OCI-LY1 (cell line): ENCODE data around the gene NKTR.

Experiments used
- EZH2 ChIP-seq: fragments of 200-600 bp; sonication (generic), shearing (Covaris generic); IDR thresholded peaks from 2 replicates; pipeline ENCODE4 v1.8.0; 2017; ENCODE audit warnings: borderline replicate concordance, mixed run types, mild to moderate bottlenecking, antibody characterized with exemption, low read length, moderate library complexity, mixed read lengths
- TF ChIP-seq, protein P1 (sequence below): fragments of 200-600 bp; sonication (generic), shearing (Covaris generic); IDR thresholded peaks from 2 replicates; pipeline ENCODE4 v1.5.1; 2017; ENCODE audit warnings: mild to moderate bottlenecking, antibody characterized with exemption, low read length, moderate library complexity, mixed read lengths

DNA sequence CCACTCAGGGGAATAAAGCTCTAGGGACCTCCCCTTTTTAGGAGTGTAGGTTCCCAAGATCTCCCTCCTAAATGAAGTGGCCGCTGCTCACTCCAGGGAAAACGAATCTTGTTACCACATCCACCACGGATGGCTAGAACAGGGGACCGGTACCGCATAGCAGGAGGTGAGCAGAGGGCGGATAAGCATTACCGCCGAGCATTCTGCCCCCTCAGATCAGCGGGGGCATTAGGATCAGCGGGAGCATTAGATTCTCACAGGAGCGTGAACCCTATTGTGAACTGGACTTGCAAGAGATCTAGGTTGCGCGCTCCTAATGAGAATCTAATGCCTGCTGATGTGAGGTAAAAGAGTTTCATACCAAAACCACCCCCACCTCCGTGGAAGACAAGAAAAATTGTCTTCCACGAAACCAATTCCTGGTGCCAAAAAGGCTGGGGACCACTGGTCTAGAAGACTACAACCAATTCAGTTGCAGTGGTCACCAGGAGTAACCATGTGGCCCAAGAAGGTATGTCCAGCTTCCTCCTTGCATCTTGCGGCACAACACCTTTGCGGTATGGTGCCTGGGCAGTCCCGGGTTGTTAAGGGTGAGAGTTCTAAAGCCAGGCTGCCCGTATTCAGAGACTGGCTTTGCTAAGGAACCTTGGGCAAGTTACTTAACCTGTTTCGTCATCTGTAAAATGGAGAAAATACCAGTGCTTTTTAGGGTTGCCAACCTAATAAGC lies 10.9 kb upstream of the NKTR start:
- TF ChIP-seq, protein P1, sequence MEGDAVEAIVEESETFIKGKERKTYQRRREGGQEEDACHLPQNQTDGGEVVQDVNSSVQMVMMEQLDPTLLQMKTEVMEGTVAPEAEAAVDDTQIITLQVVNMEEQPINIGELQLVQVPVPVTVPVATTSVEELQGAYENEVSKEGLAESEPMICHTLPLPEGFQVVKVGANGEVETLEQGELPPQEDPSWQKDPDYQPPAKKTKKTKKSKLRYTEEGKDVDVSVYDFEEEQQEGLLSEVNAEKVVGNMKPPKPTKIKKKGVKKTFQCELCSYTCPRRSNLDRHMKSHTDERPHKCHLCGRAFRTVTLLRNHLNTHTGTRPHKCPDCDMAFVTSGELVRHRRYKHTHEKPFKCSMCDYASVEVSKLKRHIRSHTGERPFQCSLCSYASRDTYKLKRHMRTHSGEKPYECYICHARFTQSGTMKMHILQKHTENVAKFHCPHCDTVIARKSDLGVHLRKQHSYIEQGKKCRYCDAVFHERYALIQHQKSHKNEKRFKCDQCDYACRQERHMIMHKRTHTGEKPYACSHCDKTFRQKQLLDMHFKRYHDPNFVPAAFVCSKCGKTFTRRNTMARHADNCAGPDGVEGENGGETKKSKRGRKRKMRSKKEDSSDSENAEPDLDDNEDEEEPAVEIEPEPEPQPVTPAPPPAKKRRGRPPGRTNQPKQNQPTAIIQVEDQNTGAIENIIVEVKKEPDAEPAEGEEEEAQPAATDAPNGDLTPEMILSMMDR, result no peak
- no peak for TF ChIP-seq EZH2
